ENCODE results near the gene PCBP4.

PCBP4 gene

GRCh38 chr3:51967384-51968169 is at the start of gene PCBP4:
Gene PCBP4 (minus strand): TSS chr3:51967454. CDS start chr3:51961240, 6,214 bp downstream.
- DNase-seq, result peak; percentile 12 to 42 (median 35)

DNA sequence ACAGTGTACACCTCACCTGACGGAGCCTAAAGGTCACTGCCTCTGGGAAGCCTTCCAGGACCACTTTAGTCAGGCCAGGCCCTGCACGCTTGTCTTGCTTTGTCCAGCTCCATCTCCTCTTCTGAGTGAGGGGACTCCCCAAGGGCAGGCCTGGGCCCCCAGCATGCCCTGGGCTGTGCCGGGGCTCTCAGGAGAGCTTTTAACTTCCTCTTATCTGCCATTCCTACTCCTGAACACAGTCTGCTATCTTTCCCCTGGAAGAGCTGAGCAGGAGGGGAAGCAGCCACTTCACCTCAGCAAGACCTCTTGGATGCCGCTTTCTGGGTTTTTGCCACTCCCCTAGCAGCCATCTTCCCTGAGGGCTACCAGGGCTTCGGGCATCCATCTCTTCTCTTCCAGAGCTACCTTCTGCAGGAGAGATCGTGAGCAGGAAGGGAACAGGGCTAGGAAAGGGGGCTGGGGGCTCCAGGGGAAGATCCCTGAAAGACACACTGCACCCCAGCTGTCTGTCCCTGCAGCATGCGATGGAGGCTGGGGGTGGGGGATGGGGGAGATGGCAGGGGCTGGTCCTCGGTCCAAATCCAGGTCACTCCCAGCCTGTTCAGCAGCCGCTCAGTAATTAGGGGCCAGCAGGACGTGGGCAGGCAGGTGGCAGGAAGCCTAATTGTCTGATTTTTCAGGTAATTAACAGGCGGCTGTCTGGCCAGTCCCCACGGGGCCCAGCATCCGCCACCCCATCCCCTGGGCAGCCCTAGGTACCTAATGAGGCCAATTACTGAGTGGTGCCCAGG is 48.4 kb upstream of the PCBP4 start:
- peak in 2 of 3 experiments; percentile 86 to 93 for DNase-seq

GRCh38 chr3:52014613-52015012 is 47.4 kb upstream of the PCBP4 start:
- DNase-seq, result peak in 2 of 3 experiments; percentile 14 to 35

DNA sequence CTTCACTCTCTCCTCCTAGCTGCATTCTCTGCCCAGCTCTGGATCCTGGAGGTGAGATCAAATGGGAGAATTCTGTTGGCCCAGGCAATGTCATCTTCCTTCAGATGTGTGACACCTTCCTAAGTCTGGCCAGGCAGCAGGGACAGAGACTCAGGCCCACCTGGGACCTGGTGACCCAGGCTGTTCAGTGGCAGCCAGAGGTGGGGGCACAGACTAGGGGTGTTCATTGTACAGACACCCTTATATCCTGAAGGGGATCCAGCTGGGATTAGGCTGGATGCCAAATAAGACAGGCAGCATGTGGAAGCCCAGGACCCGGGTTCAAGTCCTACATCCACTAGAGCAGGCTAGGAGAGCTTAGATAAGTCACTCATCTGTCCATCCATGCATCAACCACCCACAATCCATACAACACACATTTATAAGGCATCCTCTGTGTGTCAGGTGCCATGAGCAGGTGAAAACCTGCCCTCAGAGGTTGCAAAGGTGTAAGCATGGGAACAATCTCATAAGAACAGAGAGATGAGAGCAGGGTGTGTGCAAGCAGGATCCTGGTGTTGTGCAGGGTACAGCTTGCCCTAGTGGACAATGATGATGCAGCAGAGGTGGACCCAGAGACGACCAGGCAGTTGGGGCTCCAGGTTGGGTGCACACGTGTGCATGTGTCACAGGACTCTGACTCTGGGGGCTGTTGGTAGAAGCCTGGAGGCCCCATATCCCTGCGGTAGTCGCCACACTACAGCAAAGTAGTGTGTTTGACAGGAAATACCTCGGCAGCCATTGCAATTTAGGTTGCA is 46.7 kb upstream of the PCBP4 start:
- DNase-seq, result no peak

GRCh38 chr3:52012699-52013098 is 45.4 kb upstream of the PCBP4 start:
- DNase-seq, result peak in 1 of 3 experiments; percentile 3

DNA sequence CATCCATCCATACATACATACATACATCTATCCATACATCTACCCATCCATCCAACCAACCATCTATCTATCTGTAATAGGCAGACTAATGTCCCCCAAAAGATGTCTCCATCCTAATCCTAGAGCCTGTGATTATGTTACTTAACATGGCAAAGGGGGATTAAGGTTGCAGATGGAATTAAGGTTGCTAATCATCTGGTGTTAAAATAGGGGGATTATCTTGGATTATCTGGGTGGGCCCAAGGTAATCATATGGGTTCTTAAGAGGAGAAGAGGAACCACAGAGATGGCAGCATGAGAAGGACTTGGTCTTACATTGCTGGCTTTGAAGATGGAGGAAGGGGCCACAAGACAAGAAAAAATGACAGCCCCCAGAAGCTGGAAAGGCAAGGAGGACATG is 43.2 kb upstream of the PCBP4 start:
- no peak for DNase-seq

GRCh38 chr3:52007291-52007690 is 40.0 kb upstream of the PCBP4 start:
- no peak for DNase-seq

GRCh38 chr3:52006820-52007133 is 39.5 kb upstream of the PCBP4 start:
- DNase-seq, result no peak

- no peak for DNase-seq
Measured at GRCh38 chr3:52006017-52006819, 39.0 kb upstream of the PCBP4 start.

GRCh38 chr3:52005571-52005986 is 38.3 kb upstream of the PCBP4 start:
- peak in 2 of 3 experiments; percentile 75 to 89 for DNase-seq

DNA sequence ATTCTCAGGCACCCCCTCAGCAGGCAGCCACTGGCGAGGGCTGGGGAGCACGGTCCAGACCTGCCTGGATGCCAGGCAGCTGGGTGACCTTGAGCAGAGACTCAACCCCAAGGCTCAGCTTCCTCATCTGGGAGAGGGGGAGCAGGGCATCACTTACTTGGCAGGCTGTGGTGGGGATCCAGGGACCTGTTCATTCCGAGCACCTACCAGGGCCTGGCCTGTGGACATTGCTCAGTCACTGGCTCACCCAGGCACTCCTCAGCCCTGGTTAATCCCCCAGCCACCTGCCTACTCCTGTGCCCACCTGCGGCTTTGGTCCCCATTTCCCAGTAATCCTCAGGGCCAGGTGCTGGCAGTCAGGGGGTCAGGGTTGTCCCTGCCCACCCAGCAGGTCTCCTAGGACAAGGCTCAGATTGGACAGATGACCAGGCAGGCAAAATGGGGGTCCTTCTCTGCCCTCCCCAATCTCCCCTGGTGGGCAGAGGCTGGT is 37.7 kb upstream of the PCBP4 start:
- peak in 2 of 3 experiments; percentile 58 to 72 for DNase-seq

DNA sequence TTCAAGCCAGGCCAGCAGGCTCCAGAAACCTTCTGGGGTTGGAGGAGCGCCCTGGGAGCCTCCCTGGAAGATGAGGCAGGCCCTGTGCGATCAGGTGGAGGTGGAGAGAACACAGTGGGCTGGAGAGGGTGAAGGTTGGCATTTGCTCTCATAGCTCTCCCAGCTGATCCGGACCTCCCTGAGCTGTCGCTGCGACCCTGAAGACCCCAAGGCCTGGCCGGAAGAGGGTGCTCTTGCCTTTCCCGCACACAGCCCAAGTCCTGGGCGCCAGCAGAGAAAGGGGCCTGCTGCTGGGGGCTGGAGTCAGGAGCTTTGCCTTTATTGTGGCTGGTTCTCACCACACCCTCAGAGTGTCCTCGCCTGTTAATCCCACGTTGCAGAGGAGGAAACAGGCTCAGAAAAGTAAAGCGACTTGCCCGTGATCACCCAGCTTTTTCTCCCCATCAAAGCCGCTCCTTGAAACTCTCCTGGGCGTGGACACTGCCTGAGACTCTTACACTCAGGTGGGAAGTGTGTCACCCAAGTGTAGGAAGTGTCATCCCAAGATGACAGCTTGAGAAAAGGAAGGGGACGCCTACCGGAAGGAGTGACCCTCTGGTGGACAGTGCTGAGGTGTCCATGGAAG is 37.0 kb upstream of the PCBP4 start:
- DNase-seq, result peak in 2 of 3 experiments; percentile 11 to 60

GRCh38 chr3:52002748-52003147 is 35.5 kb upstream of the PCBP4 start:
- peak in 1 of 3 experiments; percentile 7 for DNase-seq

GRCh38 chr3:52001443-52001974 is 34.3 kb upstream of the PCBP4 start:
- DNase-seq, result peak; percentile 67 to 89 (median 76)

- DNase-seq, result no peak
Measured at GRCh38 chr3:51999846-52000245, 32.6 kb upstream of the PCBP4 start.

- DNase-seq, result no peak
Measured at GRCh38 chr3:51998774-51999173, 31.5 kb upstream of the PCBP4 start.

GRCh38 chr3:51997935-51998596 is 30.8 kb upstream of the PCBP4 start:
- peak in 1 of 3 experiments; percentile 24 for DNase-seq

DNA sequence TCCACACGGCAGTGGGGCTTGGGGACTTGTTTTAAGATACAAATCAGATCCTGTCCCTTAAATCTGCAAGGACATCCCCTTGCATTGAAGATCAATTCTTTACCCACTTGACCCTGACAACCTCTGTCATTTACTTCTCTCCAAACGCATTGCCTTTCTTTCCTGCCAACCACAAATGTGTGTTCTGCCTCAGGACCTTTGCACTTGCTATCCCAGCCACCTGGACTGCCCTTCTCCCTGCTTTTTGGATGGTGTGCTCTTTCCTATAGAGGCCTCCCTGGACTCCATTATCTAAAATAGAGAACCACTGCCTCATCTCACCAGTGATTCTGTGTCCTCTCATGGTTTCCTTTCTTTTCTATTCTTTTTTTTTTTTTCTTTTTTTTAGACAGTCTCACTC is 29.9 kb upstream of the PCBP4 start:
- DNase-seq, result no peak

DNA sequence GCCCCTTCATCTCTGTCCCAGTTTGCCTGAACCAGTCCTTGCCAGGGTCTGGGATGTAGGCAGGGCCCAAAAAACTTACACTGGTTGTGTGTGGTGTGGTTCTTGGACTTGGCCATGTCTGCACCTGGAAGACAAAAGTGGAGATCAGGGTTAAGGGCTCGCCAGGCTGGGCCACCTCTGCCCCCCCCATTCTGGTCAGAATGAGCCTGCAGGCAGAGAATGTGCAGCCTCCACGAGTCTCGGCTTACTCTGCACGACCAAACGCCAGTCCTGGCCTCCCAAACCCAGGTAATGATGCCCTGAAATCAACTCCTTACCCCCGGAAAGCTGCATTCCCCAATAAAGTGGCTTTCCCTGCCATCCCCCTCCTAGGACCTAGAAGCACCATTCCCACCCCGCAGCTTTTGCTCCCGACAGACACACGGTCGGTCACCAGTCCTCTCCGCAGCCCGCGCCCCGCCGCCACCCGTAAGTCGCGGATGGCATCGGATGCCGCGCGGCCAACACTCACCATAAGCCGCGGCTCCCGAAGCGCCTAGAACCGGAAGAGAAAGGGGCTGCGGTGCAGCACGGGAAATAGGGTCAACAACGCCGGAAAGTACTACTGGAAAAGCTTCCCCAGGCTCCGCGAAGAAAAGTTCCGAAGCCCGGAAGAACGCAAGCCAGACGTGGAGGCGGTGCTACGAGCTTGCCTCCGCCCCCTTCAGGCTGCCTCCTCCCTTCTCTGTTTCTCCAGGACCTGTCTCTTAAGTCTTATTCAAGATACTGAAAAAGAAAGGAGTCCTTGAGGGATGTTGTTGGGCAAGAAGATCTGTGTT is 28.3 kb upstream of the PCBP4 start, which contains the start of gene RPL29:
RPL29 (minus strand) TSS at position 550 of the 818 bp plus-strand sequence; CDS start at position 116, 434 bp downstream.
- peak; percentile 80 to 93 (median 85) for DNase-seq

- DNase-seq, result no peak
Measured at GRCh38 chr3:51994530-51994929, 27.3 kb upstream of the PCBP4 start.
